IPS DF 6.9 (cell line): ENCODE data around the gene FXYD3.

Source experiments
- DNase-seq: peaks from one replicate; pipeline ENCODE4 v3.0.0-alpha.2; 2013; ENCODE audit warnings: low read depth, low spot score
- H3K27ac ChIP-seq: one replicate; pipeline ENCODE4 v1.5.1; 2013; ENCODE audit warnings: low read length, control low read depth
- H3K27me3 ChIP-seq: 2 replicates; pipeline ENCODE4 v1.6.1; 2013; ENCODE audit warnings: mild to moderate bottlenecking, low read length; ENCODE audit not compliant: control insufficient read depth, insufficient read depth
- H3K36me3 ChIP-seq: 2 replicates; pipeline ENCODE4 v1.6.1; 2013; ENCODE audit warnings: low read length; ENCODE audit not compliant: control insufficient read depth, insufficient read depth
- H3K4me1 ChIP-seq: 2 replicates; pipeline ENCODE4 v1.6.1; 2013; ENCODE audit warnings: low read length; ENCODE audit not compliant: control insufficient read depth, insufficient read depth
- H3K4me3 ChIP-seq: 2 replicates; pipeline ENCODE4 v1.5.1; 2013; ENCODE audit warnings: mild to moderate bottlenecking, low read length
- H3K9me3 ChIP-seq: 2 replicates; pipeline ENCODE4 v1.6.1; 2013; ENCODE audit warnings: low read length, inconsistent platforms; ENCODE audit not compliant: control insufficient read depth, insufficient read depth
- WGBS: extraction: QIAGEN DNeasy Blood & Tissue Kit; methylation state at CpG from one replicate; pipeline ENCODE4 v1.1.7; 2013; ENCODE audit warnings: mixed read lengths, missing lambda C conversion rate; ENCODE audit not compliant: insufficient read length, insufficient coverage; 5-methylcytosine and 5-hydroxymethylcytosine counted together

Gene FXYD3

GRCh38 chr19:35117799-35118198, 2.2 kb downstream of the FXYD3 start:
- no peak overlapping the region for H3K4me3 ChIP-seq
- no peaks in the 10 kb centered on the region for H3K9me3 ChIP-seq
- no peak for DNase-seq
- H3K27ac ChIP-seq: no peak overlapping the region
- no peaks in the 10 kb centered on the region for H3K27me3 ChIP-seq
- no peaks in the 10 kb centered on the region; the same call in 1 of the 2 replicates for H3K4me1 ChIP-seq
- no peaks in the 10 kb centered on the region for H3K36me3 ChIP-seq
- WGBS: no CpG with 5 or more reads among the region's 11 CpGs

GRCh38 chr19:35118268-35119020, 2.8 kb downstream of the FXYD3 start:
- no peak for DNase-seq
- no CpG with 5 or more reads among the region's 13 CpGs for WGBS
- Histone ChIP-seq H3K4me3 (no peak overlapping the region), H3K4me1 (peaks cover 2% of the 10 kb centered on the region; the same call in 1 of the 2 replicates), H3K27ac (no peak overlapping the region), H3K36me3 (no peaks in the 10 kb centered on the region), H3K27me3 (no peaks in the 10 kb centered on the region), H3K9me3 (no peaks in the 10 kb centered on the region)

GRCh38 chr19:35119091-35119490, 3.5 kb downstream of the FXYD3 start:
- Histone ChIP-seq H3K27ac (no peak overlapping the region), H3K27me3 (no peaks in the 10 kb centered on the region), H3K36me3 (no peaks in the 10 kb centered on the region), H3K9me3 (no peaks in the 10 kb centered on the region), H3K4me1 (peaks cover 2% of the 10 kb centered on the region; the same call in 1 of the 2 replicates), H3K4me3 (no peak overlapping the region)
- DNase-seq: no peak
- WGBS: no CpG with 5 or more reads among the region's 14 CpGs

- Histone ChIP-seq H3K4me1 (peaks cover 2% of the 10 kb centered on the region; the same call in 1 of the 2 replicates), H3K4me3 (no peak overlapping the region), H3K36me3 (no peaks in the 10 kb centered on the region), H3K27ac (no peak overlapping the region), H3K9me3 (no peaks in the 10 kb centered on the region), H3K27me3 (no peaks in the 10 kb centered on the region)
- WGBS: no CpG with 5 or more reads among the region's 9 CpGs
- DNase-seq: no peak
Measured at GRCh38 chr19:35119578-35120155, 4.0 kb downstream of the FXYD3 start.

GRCh38 chr19:35120492-35120891, 4.9 kb downstream of the FXYD3 start:
- Histone ChIP-seq H3K27ac (no peak overlapping the region), H3K4me1 (peaks cover 2% of the 10 kb centered on the region; the same call in 1 of the 2 replicates), H3K4me3 (no peak overlapping the region), H3K27me3 (no peaks in the 10 kb centered on the region), H3K9me3 (no peaks in the 10 kb centered on the region), H3K36me3 (no peaks in the 10 kb centered on the region)
- no CpG with 5 or more reads among the region's 7 CpGs for WGBS
- no peak for DNase-seq

GRCh38 chr19:35120898-35121297, 5.3 kb downstream of the FXYD3 start:
- peaks cover 2% of the 10 kb centered on the region; the same call in 1 of the 2 replicates for H3K4me1 ChIP-seq
- H3K4me3 ChIP-seq: no peak overlapping the region
- no peak overlapping the region for H3K27ac ChIP-seq
- WGBS: no CpG with 5 or more reads among the region's 7 CpGs
- DNase-seq: no peak
- H3K27me3 ChIP-seq: no peaks in the 10 kb centered on the region
- no peaks in the 10 kb centered on the region for H3K36me3 ChIP-seq
- H3K9me3 ChIP-seq: no peaks in the 10 kb centered on the region

GRCh38 chr19:35122687-35123551, 7.3 kb downstream of the FXYD3 start:
- WGBS: no CpG with 5 or more reads among the region's 19 CpGs
- no peak overlapping the region for H3K27ac ChIP-seq
- H3K27me3 ChIP-seq: no peaks in the 10 kb centered on the region
- no peaks in the 10 kb centered on the region for H3K9me3 ChIP-seq
- DNase-seq: no peak
- no peaks in the 10 kb centered on the region for H3K36me3 ChIP-seq
- H3K4me3 ChIP-seq: no peak overlapping the region
- H3K4me1 ChIP-seq: peaks cover 2% of the 10 kb centered on the region; the same call in 1 of the 2 replicates

- WGBS: no CpG with 5 or more reads among the region's 5 CpGs
- DNase-seq: no peak
- Histone ChIP-seq H3K4me1 (peaks cover 2% of the 10 kb centered on the region; the same call in 1 of the 2 replicates), H3K27me3 (no peaks in the 10 kb centered on the region), H3K9me3 (no peaks in the 10 kb centered on the region), H3K4me3 (no peak overlapping the region), H3K27ac (no peak overlapping the region), H3K36me3 (no peaks in the 10 kb centered on the region)
Measured at GRCh38 chr19:35123573-35123972, 8.0 kb downstream of the FXYD3 start.

- Histone ChIP-seq H3K27me3 (no peaks in the 10 kb centered on the region), H3K9me3 (no peaks in the 10 kb centered on the region), H3K4me3 (no peak overlapping the region; the same call in 1 of the 2 replicates), H3K4me1 (0 out of 2 replicates have a peak, but pooled peaks cover 2% of the 10 kb centered on the region), H3K27ac (no peak overlapping the region), H3K36me3 (no peaks in the 10 kb centered on the region)
- 100% methylated on average over 3 of the region's 42 CpGs for WGBS
- DNase-seq: no peak
Measured at GRCh38 chr19:35124098-35125060, 8.8 kb downstream of the FXYD3 start.
